ENCODE measurements around the gene TRAK2. TPM values are rescaled to one million over a fixed set of nuclear protein-coding genes. Genes with fewer than 3 reads are reported as not detected.
A peak's percentile ranks its signal among the peaks of the same experiment; 100 is the strongest.

The TRAK2 gene
- total and polyA plus RNA-seq, 2 donors (not counting 3 experiments of a cell fraction or from before 2014, with no cell fraction given), result 9.7 to 35.7 TPM

- POLR2A ChIA-PET, result interaction anchor here (0.5 to 1.0 kb wide), 3 partner anchors 182 to 525 kb away, joined by 3 read pairs; no protein-coding TSS in a partner anchor
- intact Hi-C loops (cut with micrococcal nuclease), result loop anchor here (5.0 kb wide), 1 partner anchor 280 kb away; no protein-coding TSS in a partner anchor
- no peaks in the 10 kb centered on the region for H4K20me1 ChIP-seq (replicated peaks; ENCODE audit: control insufficient read depth, extremely low read depth, insufficient read depth, low read length)
- no peaks in the 10 kb centered on the region for H3K27me3 ChIP-seq (ENCODE audit: control insufficient read depth in 2 of 2, insufficient read depth in 2 of 2, low read length in 2 of 2)
- BruUV-seq (replicated peaks), result TSS peak; percentile 38
- no peaks in the 10 kb centered on the region for H3K9me3 ChIP-seq (replicated peaks; ENCODE audit: control insufficient read depth, insufficient read depth, low read length)
- FAIRE-seq (peak; percentile 70), DNase-seq (ENCODE audit: low read depth, low spot score) (peak; percentile 4)
- peak overlapping the region; percentile 88 for H2AFZ ChIP-seq (ENCODE audit: low read depth, low read length)
- TF ChIP-seq POLR2AphosphoS5 (IDR thresholded peaks at IDR 0.05; ENCODE audit: insufficient read depth, low read depth, low read length) (no peak), FOS (IDR thresholded peaks at IDR 0.05; ENCODE audit: borderline replicate concordance, insufficient read depth, low read length) (no peak), MYC (IDR thresholded peaks at IDR 0.05; ENCODE audit: low read depth, low read length) (no peak), GATA2 (IDR thresholded peaks at IDR 0.05; ENCODE audit: insufficient read depth, insufficient read length, low read depth, low read length) (no peak), EZH2 (IDR thresholded peaks at IDR 0.05; ENCODE audit: borderline replicate concordance, low read depth, low read length, severe bottlenecking) (no peak), JUN (IDR thresholded peaks at IDR 0.05; ENCODE audit: borderline replicate concordance, insufficient read depth, insufficient read length, low read depth) (no peak), POLR2A (IDR thresholded peaks at IDR 0.05; ENCODE audit: low read depth, low read length) (no peak)
- TF ChIP-seq, protein P1, sequence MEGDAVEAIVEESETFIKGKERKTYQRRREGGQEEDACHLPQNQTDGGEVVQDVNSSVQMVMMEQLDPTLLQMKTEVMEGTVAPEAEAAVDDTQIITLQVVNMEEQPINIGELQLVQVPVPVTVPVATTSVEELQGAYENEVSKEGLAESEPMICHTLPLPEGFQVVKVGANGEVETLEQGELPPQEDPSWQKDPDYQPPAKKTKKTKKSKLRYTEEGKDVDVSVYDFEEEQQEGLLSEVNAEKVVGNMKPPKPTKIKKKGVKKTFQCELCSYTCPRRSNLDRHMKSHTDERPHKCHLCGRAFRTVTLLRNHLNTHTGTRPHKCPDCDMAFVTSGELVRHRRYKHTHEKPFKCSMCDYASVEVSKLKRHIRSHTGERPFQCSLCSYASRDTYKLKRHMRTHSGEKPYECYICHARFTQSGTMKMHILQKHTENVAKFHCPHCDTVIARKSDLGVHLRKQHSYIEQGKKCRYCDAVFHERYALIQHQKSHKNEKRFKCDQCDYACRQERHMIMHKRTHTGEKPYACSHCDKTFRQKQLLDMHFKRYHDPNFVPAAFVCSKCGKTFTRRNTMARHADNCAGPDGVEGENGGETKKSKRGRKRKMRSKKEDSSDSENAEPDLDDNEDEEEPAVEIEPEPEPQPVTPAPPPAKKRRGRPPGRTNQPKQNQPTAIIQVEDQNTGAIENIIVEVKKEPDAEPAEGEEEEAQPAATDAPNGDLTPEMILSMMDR (IDR thresholded peaks at IDR 0.05; ENCODE audit: extremely low read depth in 1 of 2, insufficient read depth in 1 of 2, low read depth in 1 of 2, low read length in 2 of 2), result no peak
- TF ChIP-seq, protein P2, sequence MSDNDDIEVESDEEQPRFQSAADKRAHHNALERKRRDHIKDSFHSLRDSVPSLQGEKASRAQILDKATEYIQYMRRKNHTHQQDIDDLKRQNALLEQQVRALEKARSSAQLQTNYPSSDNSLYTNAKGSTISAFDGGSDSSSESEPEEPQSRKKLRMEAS (IDR thresholded peaks at IDR 0.05; ENCODE audit: insufficient read depth, insufficient read length), result no peak
- no peaks in the 10 kb centered on the region for H3K9me1 ChIP-seq (replicated peaks; ENCODE audit: control insufficient read depth, extremely low read depth, insufficient read depth, low read length)
- peak overlapping the region; percentile 62 for H3K27ac ChIP-seq (ENCODE audit: insufficient read depth, low read depth, low read length)
- H3K4me1 ChIP-seq (ENCODE audit: control insufficient read depth, extremely low read depth, insufficient read depth, low read length), result peaks cover 7% of the 10 kb centered on the region
- H3K4me2 ChIP-seq (ENCODE audit: insufficient read depth, low read length), result peak overlapping the region; percentile 75
- dilution Hi-C loops (cut with MboI; ENCODE audit: extremely low pct_ligation_motif_present, low sequenced_read_pairs), result no loop called here
- no peaks in the 10 kb centered on the region for H3K36me3 ChIP-seq (ENCODE audit: control insufficient read depth in 2 of 2, extremely low read depth in 1 of 2, insufficient read depth in 2 of 2, low read length in 2 of 2)
- CTCF ChIA-PET, result interaction anchor here (0.6 to 2.7 kb wide), 17 partner anchors 12 to 726 kb away, joined by 3 to 21 read pairs (median 4); partner anchors contain the start of gene CASP10
- H3K9ac ChIP-seq (replicated peaks; ENCODE audit: extremely low read depth, insufficient read depth, low read length), result peak overlapping the region; percentile 38
- peak overlapping the region; percentile 86 to 91 (median 90) for H3K4me3 ChIP-seq (replicated peaks in 1 of 3; ENCODE audit: insufficient read depth in 1 of 3, low read depth in 1 of 3, low read length in 3 of 3)
- H3K79me2 ChIP-seq (ENCODE audit: control insufficient read depth, insufficient read depth, low read length), result peaks cover 14% of the 10 kb centered on the region
Measured at GRCh38 chr2:201452058-201452921, 1.0 kb upstream of the TRAK2 start.

Measured in endothelial cell of umbilical vein (primary cell).